Epithelial cell of prostate (primary cell): ENCODE results near the gene CLEC16A.

Experiments used
- DNase-seq: peaks from one replicate; pipeline ENCODE4 v3.0.0-alpha.2; 2011; ENCODE audit warnings: low read depth, low spot score
- H3K27ac ChIP-seq: fragments of 450-650 bp; 2 replicates; pipeline ENCODE4 v1.5.1; 2017; ENCODE audit warnings: mild to moderate bottlenecking

CLEC16A gene

GRCh38 chr16:11202260-11203091 is 258.1 kb downstream of the CLEC16A start:
- peak overlapping the region; percentile 94 for H3K27ac ChIP-seq
- DNase-seq, result no peak

GRCh38 chr16:11203111-11203623 is 258.8 kb downstream of the CLEC16A start:
- DNase-seq, result no peak
- peak overlapping the region; percentile 94 for H3K27ac ChIP-seq

- DNase-seq, result no peak
- H3K27ac ChIP-seq, result no peak overlapping the region
Measured at GRCh38 chr16:11204513-11205047, 260.2 kb downstream of the CLEC16A start.

GRCh38 chr16:11205065-11205699 is 260.8 kb downstream of the CLEC16A start:
- no peak for DNase-seq
- no peak overlapping the region for H3K27ac ChIP-seq

- peak overlapping the region; percentile 37 for H3K27ac ChIP-seq
- no peak for DNase-seq
Measured at GRCh38 chr16:11205754-11206581, 261.6 kb downstream of the CLEC16A start.

GRCh38 chr16:11207646-11208045 is 263.3 kb downstream of the CLEC16A start:
- DNase-seq, result no peak
- H3K27ac ChIP-seq, result no peak overlapping the region

GRCh38 chr16:11208916-11209665 is 264.7 kb downstream of the CLEC16A start:
- H3K27ac ChIP-seq, result peak overlapping the region; percentile 66

GRCh38 chr16:11210260-11210659 is 265.9 kb downstream of the CLEC16A start:
- no peak for DNase-seq
- no peak overlapping the region for H3K27ac ChIP-seq

More at GRCh38 chr16:11208916-11209665, 264.7 kb downstream of the CLEC16A start:
- DNase-seq, result peak; percentile 49

GRCh38 chr16:11211061-11211976 is 267.0 kb downstream of the CLEC16A start:
- no peak for DNase-seq

GRCh38 chr16:11211977-11212797 is 267.8 kb downstream of the CLEC16A start:
- H3K27ac ChIP-seq, result no peak overlapping the region
- no peak for DNase-seq

More at GRCh38 chr16:11211061-11211976, 267.0 kb downstream of the CLEC16A start:
- no peak overlapping the region for H3K27ac ChIP-seq

- no peak overlapping the region for H3K27ac ChIP-seq
- DNase-seq, result no peak
Measured at GRCh38 chr16:11212798-11213196, 268.4 kb downstream of the CLEC16A start.

GRCh38 chr16:11213373-11213772 is 269.0 kb downstream of the CLEC16A start:
- H3K27ac ChIP-seq, result no peak overlapping the region
- no peak for DNase-seq

GRCh38 chr16:11213799-11214198 is 269.4 kb downstream of the CLEC16A start:
- no peak for DNase-seq
- H3K27ac ChIP-seq, result no peak overlapping the region

GRCh38 chr16:11215935-11216556 is 271.7 kb downstream of the CLEC16A start:
- DNase-seq, result no peak
- H3K27ac ChIP-seq, result no peak overlapping the region

- no peak for DNase-seq
- no peak overlapping the region for H3K27ac ChIP-seq
Measured at GRCh38 chr16:11217651-11218603, 273.6 kb downstream of the CLEC16A start.

GRCh38 chr16:11218604-11218962 is 274.2 kb downstream of the CLEC16A start:
- DNase-seq, result no peak
- H3K27ac ChIP-seq, result no peak overlapping the region
